ENCODE data around the gene NUDC. TPM values are rescaled to one million over a fixed set of nuclear protein-coding genes. Genes with fewer than 3 reads are reported as not detected.
A peak's percentile ranks its signal among the peaks of the same experiment; 100 is the strongest.

NUDC gene
- total and polyA plus RNA-seq, 9 of the 15 experiments (the other 6 are each of a cell fraction or from before 2014, with no cell fraction given), result 9.8 to 234 (median 149) TPM

DNA sequence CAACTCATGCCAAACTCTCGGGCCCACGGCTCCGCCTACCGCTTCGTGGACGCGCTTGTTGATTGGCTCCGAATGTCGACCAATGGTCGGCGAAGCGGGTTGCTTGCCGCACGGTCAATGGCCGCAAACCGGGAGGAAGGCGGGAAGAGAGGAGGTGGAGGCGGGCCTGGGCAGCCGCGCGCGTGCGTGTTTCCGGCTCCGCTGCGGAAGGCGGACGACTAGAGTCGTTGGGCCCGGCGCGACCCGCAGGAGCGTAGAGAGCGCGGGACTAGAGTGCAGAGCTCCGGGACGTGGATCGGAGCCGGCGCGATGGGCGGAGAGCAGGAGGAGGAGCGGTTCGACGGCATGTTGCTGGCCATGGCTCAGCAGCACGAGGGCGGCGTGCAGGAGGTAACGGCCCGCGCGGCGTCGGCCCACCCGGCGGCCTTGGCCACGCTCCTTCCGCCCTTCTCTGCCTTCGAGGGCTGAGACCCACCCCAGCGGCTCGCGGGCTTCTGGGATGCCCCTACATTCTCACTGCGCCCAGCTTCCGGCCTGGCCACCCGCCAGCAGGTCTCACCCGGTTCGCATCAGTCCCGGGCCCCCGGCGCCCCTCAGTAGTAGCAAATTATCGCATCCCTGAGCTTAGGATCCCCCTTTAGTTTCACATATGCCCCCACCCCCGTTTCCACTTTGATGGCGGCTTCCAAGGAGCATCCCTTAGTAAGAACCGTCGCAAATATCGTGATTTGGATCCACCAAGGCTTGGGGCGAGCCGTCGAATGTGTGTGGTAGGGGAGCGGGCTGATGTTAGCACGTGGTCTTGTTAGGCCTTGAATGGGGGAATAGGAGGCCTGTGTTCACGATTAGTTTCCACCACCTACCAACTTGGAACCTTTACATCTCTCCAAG lies at the start of gene NUDC (continued):
- TF ChIP-seq ZBTB7A (IDR thresholded peaks at IDR 0.05; ENCODE audit: borderline replicate concordance, control insufficient read depth, low read depth, low read length) (peak; percentile 42; the same call in 1 of the 2 replicates), GABPB1 (CRISPR knock-in tag; IDR thresholded peaks at IDR 0.05) (peak; percentile 93), U2AF2 (optimal IDR thresholded peaks at IDR 0.05; ENCODE audit: low read depth, low read length) (no peak), EP400 (IDR thresholded peaks at IDR 0.05) (peak; percentile 96), SIN3A (IDR thresholded peaks at IDR 0.05; ENCODE audit: borderline replicate concordance in 2 of 2, control insufficient read depth in 1 of 2, low read depth in 2 of 2, low read length in 2 of 2) (peak; percentile 13 to 76; a peak in 2 of 4 replicates), SMC3 (conservative IDR thresholded peaks at IDR 0.05; ENCODE audit: insufficient read depth, low read depth, low read length) (no peak; the same call in 1 of the 2 replicates), CREB3L1 (IDR thresholded peaks at IDR 0.05; ENCODE audit: borderline replicate concordance, low read depth) (no peak; the same call in 1 of the 2 replicates), ZNF140 (CRISPR knock-in tag; IDR thresholded peaks at IDR 0.05) (no peak), ZNF518B (CRISPR knock-in tag; IDR thresholded peaks at IDR 0.05) (no peak), ZNF407 (IDR thresholded peaks at IDR 0.05; ENCODE audit: low read depth) (no peak), ETS2 (tag; IDR thresholded peaks at IDR 0.05; ENCODE audit: borderline replicate concordance, poor library complexity, severe bottlenecking) (no peak), ZNF239 (CRISPR knock-in tag; IDR thresholded peaks at IDR 0.05) (no peak)
